22Rv1 (cell line): ENCODE data around the gene TSPYL6.

Experiments used
- H3K27ac ChIP-seq: fragments of 450-650 bp; 2 replicates; pipeline ENCODE4 v1.5.1; 2017
- ZFX ChIP-seq: fragments of 450-650 bp; IDR thresholded peaks from 2 replicates; pipeline ENCODE4 v1.6.1; 2017; ENCODE audit warnings: antibody characterized with exemption, borderline replicate concordance
- TF ChIP-seq, protein P1 (sequence below): fragments of 450-650 bp; IDR thresholded peaks from 2 replicates; pipeline ENCODE4 v1.5.1; 2017; ENCODE audit warnings: mild to moderate bottlenecking

The TSPYL6 gene

DNA sequence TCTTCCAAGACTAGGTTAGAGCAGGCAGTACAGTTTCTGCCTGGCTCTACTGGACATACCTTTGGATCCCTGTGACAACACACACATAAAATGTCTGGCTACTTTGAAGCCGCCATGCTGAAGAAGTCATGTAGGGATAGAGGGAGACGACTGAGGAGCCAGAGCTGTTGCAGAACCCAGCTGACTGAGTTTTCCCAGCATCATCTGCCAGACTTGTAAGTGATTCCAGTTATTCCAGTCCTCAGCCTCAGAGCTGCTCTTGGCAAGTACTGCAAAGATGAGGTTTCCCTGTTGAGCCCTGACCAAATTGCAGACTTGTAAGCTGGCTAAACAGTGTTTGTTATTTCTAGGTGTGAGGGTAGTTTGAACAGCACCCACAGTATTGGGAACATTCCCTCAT is 31.5 kb upstream of the TSPYL6 start:
- no peak for TF ChIP-seq ZFX
- TF ChIP-seq, protein P1, sequence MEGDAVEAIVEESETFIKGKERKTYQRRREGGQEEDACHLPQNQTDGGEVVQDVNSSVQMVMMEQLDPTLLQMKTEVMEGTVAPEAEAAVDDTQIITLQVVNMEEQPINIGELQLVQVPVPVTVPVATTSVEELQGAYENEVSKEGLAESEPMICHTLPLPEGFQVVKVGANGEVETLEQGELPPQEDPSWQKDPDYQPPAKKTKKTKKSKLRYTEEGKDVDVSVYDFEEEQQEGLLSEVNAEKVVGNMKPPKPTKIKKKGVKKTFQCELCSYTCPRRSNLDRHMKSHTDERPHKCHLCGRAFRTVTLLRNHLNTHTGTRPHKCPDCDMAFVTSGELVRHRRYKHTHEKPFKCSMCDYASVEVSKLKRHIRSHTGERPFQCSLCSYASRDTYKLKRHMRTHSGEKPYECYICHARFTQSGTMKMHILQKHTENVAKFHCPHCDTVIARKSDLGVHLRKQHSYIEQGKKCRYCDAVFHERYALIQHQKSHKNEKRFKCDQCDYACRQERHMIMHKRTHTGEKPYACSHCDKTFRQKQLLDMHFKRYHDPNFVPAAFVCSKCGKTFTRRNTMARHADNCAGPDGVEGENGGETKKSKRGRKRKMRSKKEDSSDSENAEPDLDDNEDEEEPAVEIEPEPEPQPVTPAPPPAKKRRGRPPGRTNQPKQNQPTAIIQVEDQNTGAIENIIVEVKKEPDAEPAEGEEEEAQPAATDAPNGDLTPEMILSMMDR = no peak
- H3K27ac ChIP-seq = no peak overlapping the region

DNA sequence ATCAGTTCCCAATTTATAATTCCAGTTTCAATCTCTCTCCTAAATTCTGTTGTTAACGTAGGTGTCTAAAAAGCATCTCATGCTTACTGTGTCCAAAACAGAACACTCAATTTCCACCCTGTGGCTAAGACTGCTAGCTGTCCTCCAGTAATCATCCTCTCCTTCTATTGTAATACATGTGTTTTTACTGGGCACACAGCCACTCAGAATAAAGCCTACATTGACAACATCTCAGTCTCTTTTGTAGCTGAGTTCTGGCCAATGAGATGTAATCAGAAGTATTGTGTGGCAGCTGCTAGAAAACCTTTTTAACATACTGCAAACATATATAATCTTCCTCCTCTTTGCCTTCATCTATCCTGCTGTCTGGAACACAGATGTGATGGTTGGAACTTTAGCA is 29.4 kb upstream of the TSPYL6 start:
- TF ChIP-seq ZFX = no peak
- TF ChIP-seq, protein P1 = no peak
- no peak overlapping the region for H3K27ac ChIP-seq

DNA sequence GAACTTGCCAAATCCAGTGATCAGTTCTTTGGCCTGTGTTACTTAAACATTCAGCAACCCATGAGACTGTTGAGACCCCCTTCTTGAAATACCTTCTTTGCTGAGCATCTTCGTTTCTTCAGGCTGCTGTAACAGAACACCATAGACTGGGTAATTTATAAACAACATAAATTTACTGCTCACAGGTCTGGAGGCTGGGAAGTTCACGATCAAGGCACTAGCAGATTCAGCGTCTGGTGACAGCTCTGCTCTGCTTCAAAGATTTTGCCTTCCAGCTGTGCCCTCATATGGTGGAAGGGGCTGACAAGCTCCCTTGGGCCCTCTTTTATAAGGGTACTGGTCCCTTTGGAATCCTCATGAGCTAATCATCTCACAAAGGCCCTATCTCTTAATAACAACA is 28.8 kb upstream of the TSPYL6 start:
- no peak for TF ChIP-seq ZFX
- TF ChIP-seq, protein P1 = no peak
- no peak overlapping the region for H3K27ac ChIP-seq

DNA sequence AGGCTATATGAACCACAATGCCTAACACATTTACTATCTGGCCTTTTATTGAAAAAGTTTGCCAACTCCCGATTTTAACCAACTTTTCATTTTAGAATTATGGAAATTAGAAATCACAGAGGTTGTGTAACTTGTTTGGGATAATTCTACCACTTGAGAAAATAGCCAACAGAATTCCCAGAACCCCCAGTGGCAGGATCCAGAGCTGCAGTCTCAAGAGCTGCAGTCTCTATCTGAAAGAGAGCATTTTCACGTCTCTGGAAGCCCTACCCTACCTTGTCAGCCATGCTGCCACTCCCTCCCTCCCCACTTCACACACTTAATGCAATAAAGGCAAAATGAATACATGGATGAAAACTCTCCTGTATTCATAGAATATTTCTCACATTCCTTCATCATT is 23.4 kb upstream of the TSPYL6 start:
- H3K27ac ChIP-seq = no peak overlapping the region
- no peak for TF ChIP-seq ZFX
- TF ChIP-seq, protein P1 = no peak

DNA sequence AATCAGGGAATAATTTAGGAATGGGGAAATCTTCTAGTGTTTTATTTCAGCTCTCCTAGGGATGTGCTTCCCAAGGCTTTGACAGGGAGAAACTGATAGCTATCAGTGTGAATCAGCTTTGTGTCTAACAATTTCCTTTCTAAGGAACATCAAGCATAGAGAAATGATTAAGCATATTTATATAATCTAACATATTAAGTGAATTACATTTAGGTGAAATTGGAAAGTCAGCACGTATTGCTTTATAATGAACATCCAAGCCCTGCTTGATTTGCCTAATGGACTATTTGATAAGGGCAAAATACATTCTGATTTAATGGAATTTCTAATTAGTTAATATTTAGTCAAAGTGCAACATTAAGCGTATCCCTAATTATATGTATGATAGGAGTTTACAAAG is 19.5 kb upstream of the TSPYL6 start:
- TF ChIP-seq, protein P1 = no peak

DNA sequence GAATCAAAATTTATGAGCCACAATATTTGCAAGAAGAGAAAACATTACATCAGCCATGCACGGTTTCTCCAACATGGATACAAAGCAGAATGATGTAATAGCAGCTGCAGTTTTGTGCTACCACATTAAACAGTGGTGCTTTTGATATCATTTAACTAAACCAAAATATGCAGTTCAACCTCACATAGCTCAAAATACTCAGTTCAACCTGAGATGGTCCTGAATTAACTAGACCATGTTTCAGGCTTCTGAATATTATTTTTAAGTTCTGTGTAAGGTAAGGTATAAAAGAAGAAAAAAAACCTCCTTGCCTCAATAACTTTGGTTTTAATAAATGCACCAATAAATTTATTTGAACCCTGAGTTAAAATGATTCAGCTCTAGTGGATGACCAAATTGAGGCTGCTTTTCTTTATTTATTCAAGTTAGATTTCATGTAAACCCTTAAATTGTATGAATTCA is 18.8 kb upstream of the TSPYL6 start:
- no peak overlapping the region for H3K27ac ChIP-seq
- TF ChIP-seq ZFX = no peak
- TF ChIP-seq, protein P1 = no peak

More for the DNA sequence above, 19.5 kb upstream of the TSPYL6 start:
- no peak overlapping the region for H3K27ac ChIP-seq

DNA sequence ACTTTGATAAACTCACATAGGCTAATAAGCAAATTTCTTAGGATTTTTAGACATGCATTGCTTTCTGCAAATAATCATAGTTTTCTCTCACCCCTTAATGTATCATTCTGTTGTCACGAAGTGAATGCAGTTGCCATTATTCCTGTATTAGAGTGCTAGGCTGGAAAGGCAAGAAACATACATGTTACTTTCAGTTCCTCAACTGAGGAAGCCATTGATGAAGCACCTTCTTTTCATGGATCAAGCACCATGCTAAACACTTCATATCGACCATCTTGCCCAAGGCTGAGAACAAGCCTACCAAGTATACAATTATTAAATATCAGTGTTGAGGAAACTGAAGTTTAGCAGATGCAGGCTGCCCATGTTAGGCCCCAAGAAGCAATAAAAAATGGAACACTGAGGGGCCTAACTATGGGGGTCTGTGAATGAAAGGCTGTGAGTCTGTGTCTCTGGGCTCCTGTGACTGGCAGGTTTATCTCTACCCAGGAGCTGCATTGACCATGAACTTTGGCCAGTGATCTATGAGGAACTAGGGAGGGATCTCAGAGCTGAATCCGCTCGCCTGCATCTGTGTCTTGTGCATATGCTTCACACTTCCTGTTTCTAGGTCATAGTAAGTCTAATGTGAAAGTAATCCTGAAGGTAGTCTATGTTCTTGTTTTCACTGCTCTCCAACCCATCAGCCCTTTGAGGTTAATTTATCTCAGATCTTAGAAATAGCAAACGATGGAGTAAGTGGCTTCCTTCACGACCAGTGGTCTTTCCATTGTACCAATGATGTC is 16.0 kb upstream of the TSPYL6 start:
- no peak overlapping the region for H3K27ac ChIP-seq

More for the DNA sequence above, 16.0 kb upstream of the TSPYL6 start:
- TF ChIP-seq ZFX = no peak
- TF ChIP-seq, protein P1 = no peak
